ENCODE measurements around the gene AK9. TPM values are rescaled to one million over a fixed set of nuclear protein-coding genes. Genes with fewer than 3 reads are reported as not detected.

Gene AK9
- polyA plus RNA-seq, 1 donor from 2014 or later: 27.7 TPM

GRCh38 chr6:109473120-109473519 is 217.9 kb downstream of the AK9 start:
- no peak overlapping the region for H3K4me2 ChIP-seq (ENCODE audit: low read length)
- no peak overlapping the region for H3K4me3 ChIP-seq (ENCODE audit: low read length)
- H3K36me3 ChIP-seq (ENCODE audit: insufficient read depth, low read length): peaks cover 4% of the 10 kb centered on the region
- no peaks in the 10 kb centered on the region for H4K20me1 ChIP-seq (ENCODE audit: insufficient read depth)
- H3K27ac ChIP-seq (ENCODE audit: low read length): no peak overlapping the region
- H2AFZ ChIP-seq (ENCODE audit: low read depth, low read length): no peak overlapping the region
- no peaks in the 10 kb centered on the region for H3K9me2 ChIP-seq (ENCODE audit: insufficient read depth, low read length)
- no peaks in the 10 kb centered on the region for H3K27me3 ChIP-seq (ENCODE audit: insufficient read depth, low read depth, low read length)
- no peaks in the 10 kb centered on the region for H3F3A ChIP-seq (ENCODE audit: insufficient read depth, low read length, poor library complexity, severe bottlenecking)
- no peaks in the 10 kb centered on the region for H3K9me3 ChIP-seq (ENCODE audit: low read length)
- H3K79me2 ChIP-seq (replicated peaks; ENCODE audit: insufficient read depth, low read length): no peaks in the 10 kb centered on the region
- TF ChIP-seq, protein P1, sequence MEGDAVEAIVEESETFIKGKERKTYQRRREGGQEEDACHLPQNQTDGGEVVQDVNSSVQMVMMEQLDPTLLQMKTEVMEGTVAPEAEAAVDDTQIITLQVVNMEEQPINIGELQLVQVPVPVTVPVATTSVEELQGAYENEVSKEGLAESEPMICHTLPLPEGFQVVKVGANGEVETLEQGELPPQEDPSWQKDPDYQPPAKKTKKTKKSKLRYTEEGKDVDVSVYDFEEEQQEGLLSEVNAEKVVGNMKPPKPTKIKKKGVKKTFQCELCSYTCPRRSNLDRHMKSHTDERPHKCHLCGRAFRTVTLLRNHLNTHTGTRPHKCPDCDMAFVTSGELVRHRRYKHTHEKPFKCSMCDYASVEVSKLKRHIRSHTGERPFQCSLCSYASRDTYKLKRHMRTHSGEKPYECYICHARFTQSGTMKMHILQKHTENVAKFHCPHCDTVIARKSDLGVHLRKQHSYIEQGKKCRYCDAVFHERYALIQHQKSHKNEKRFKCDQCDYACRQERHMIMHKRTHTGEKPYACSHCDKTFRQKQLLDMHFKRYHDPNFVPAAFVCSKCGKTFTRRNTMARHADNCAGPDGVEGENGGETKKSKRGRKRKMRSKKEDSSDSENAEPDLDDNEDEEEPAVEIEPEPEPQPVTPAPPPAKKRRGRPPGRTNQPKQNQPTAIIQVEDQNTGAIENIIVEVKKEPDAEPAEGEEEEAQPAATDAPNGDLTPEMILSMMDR (IDR thresholded peaks at IDR 0.05; ENCODE audit: poor library complexity, severe bottlenecking): no peak
- no peak overlapping the region for H3K9ac ChIP-seq (ENCODE audit: low read length)

GRCh38 chr6:109472132-109472995 is 218.6 kb downstream of the AK9 start:
- H3K9ac ChIP-seq (ENCODE audit: low read length): no peak overlapping the region
- peaks cover 4% of the 10 kb centered on the region for H3K36me3 ChIP-seq (ENCODE audit: insufficient read depth, low read length)

More at GRCh38 chr6:109472132-109472995, 218.6 kb downstream of the AK9 start:
- no peaks in the 10 kb centered on the region for H3F3A ChIP-seq (ENCODE audit: insufficient read depth, low read length, poor library complexity, severe bottlenecking)
- H3K9me3 ChIP-seq (ENCODE audit: low read length): no peaks in the 10 kb centered on the region
- no peak overlapping the region for H2AFZ ChIP-seq (ENCODE audit: low read depth, low read length)
- no peak overlapping the region for H3K4me3 ChIP-seq (ENCODE audit: low read length)
- no peaks in the 10 kb centered on the region for H3K27me3 ChIP-seq (ENCODE audit: insufficient read depth, low read depth, low read length)
- no peak for TF ChIP-seq RAD21 (conservative IDR thresholded peaks at IDR 0.05)
- TF ChIP-seq POLR2AphosphoS5 (IDR thresholded peaks at IDR 0.05): no peak
- TF ChIP-seq MXI1 (conservative IDR thresholded peaks at IDR 0.05; ENCODE audit: poor library complexity, severe bottlenecking): no peak
- no peak for TF ChIP-seq EZH2 (IDR thresholded peaks at IDR 0.05; ENCODE audit: borderline replicate concordance, insufficient read depth, low read length, poor library complexity, severe bottlenecking)
- TF ChIP-seq REST (IDR thresholded peaks at IDR 0.05; ENCODE audit: borderline replicate concordance): no peak
- no peak for TF ChIP-seq SMC3 (conservative IDR thresholded peaks at IDR 0.05; ENCODE audit: poor library complexity)
- TF ChIP-seq, protein P1 (IDR thresholded peaks at IDR 0.05; ENCODE audit: poor library complexity, severe bottlenecking): no peak
- no peak for TF ChIP-seq TAF1 (IDR thresholded peaks at IDR 0.05; ENCODE audit: low read depth)
- TF ChIP-seq EP300 (conservative IDR thresholded peaks at IDR 0.05; ENCODE audit: poor library complexity, severe bottlenecking): no peak
- no peaks in the 10 kb centered on the region for H3K79me2 ChIP-seq (replicated peaks; ENCODE audit: insufficient read depth, low read length)
- H3K4me2 ChIP-seq (ENCODE audit: low read length): no peak overlapping the region
- H4K20me1 ChIP-seq (ENCODE audit: insufficient read depth): no peaks in the 10 kb centered on the region
- no peaks in the 10 kb centered on the region for H3K9me2 ChIP-seq (ENCODE audit: insufficient read depth, low read length)
- no peak overlapping the region for H3K27ac ChIP-seq (ENCODE audit: low read length)

Data from neural cell (in vitro differentiated cells).